Prostate gland (tissue), 2 donors: ENCODE measurements around the gene CD276. TPM values are rescaled to one million over a fixed set of nuclear protein-coding genes. Genes with fewer than 3 reads are reported as not detected.

Source experiments
- DNase-seq: peaks from one replicate; pipeline ENCODE4 v3.0.0-alpha.2; 2019; ENCODE audit warnings: low spot score
- H3K27ac ChIP-seq, 2 donors: fragments of 200-600 bp; sonication (generic); 2 replicates each; pipeline ENCODE4 v1.5.1; 2017 to 2019
- H3K27me3 ChIP-seq: fragments of 200-600 bp; sonication (generic); replicated peaks from 2 replicates; pipeline ENCODE4 v1.5.1; 2019; ENCODE audit not compliant: insufficient read depth
- H3K36me3 ChIP-seq, 2 donors: fragments of 200-600 bp; sonication (generic); 1 replicate in 1 of 2; 2 replicates in 1 of 2; pipeline versions ENCODE4 v1.5.1 to v1.8.1; 2017 to 2019
- H3K4me1 ChIP-seq: fragments of 200-600 bp; sonication (generic); replicated peaks from 2 replicates; pipeline ENCODE4 v1.5.1; 2019
- H3K4me3 ChIP-seq, 2 donors: fragments of 200-600 bp; sonication (generic); 2 replicates each; pipeline ENCODE4 v1.5.1; 2017 to 2019
- H3K9me3 ChIP-seq: fragments of 200-600 bp; sonication (generic); 2 replicates; pipeline ENCODE4 v1.5.1; 2017
- POLR2A ChIP-seq: fragments of 450-650 bp; IDR thresholded peaks from one replicate; pipeline ENCODE4 v1.6.1; 2016; ENCODE audit warnings: antibody characterized with exemption, mild to moderate bottlenecking
- POLR2AphosphoS5 ChIP-seq: sonication (generic); formaldehyde crosslinking; IDR thresholded peaks from one replicate; pipeline ENCODE4 v1.6.1; 2017; ENCODE audit warnings: antibody characterized with exemption
- WGBS: methylation state at CpG from one replicate; pipeline ENCODE4 v1.1.5; 2018; 5-methylcytosine and 5-hydroxymethylcytosine counted together
- intact Hi-C: fragments of 100-400 bp; cut with DNase I; formaldehyde crosslinking; loops from one replicate; pipeline ENCODE4 v1.14.2; 2022
- total RNA-seq, 2 donors: library from RNA; depleted of rRNA; stranded (reverse); fragments of >200 nt; gene quantifications; one replicate each; pipeline ENCODE4 v1.1.0, GENCODE V29; 2016
- TF ChIP-seq, protein P1 (sequence below), 4 experiments: fragments of 200-600 bp in 2 of 4; fragments of 450-650 bp in 2 of 4; sonication (generic) in 2 of 4; IDR thresholded peaks; 1 replicate in 3 of 4; 2 replicates in 1 of 4; pipeline ENCODE4 v1.5.1; 2016 to 2019; ENCODE audit warnings: antibody characterized with exemption in 4 of 4, mild to moderate bottlenecking in 2 of 4, moderate library complexity in 2 of 4

Gene CD276
- total RNA-seq, 2 donors from 2014 or later, result 75.0 to 91.3 TPM

DNA sequence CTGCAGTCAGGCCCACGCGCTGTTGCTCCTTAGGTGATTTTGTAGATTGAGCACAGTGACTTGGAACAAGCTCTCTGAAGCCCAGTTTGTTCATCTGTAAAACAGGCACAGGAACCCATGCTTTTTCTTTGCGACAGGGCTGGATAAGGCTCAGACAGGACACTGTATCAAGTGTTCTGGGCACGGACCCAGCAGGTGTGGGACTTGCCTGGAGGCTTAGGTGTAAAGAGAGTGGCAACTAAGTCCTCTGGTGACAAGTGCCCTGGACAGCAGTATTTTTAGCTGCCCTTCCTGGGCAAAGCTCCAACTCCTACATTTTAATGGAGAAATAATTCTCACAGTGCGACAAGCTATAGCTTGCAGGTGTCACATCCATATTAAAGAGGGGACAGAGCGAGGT, 32.2 kb downstream of the CD276 start:
- Histone ChIP-seq H3K4me1 (no peaks in the 10 kb centered on the region), H3K27ac (no peak overlapping the region), H3K27me3 (no peaks in the 10 kb centered on the region), H3K9me3 (no peaks in the 10 kb centered on the region), H3K4me3 (no peak overlapping the region), H3K36me3 (no peaks in the 10 kb centered on the region)
- DNase-seq, result peak; percentile 20
- intact Hi-C loops, result no loop called here
- TF ChIP-seq POLR2AphosphoS5 (no peak), POLR2A (no peak)
- TF ChIP-seq, protein P1, sequence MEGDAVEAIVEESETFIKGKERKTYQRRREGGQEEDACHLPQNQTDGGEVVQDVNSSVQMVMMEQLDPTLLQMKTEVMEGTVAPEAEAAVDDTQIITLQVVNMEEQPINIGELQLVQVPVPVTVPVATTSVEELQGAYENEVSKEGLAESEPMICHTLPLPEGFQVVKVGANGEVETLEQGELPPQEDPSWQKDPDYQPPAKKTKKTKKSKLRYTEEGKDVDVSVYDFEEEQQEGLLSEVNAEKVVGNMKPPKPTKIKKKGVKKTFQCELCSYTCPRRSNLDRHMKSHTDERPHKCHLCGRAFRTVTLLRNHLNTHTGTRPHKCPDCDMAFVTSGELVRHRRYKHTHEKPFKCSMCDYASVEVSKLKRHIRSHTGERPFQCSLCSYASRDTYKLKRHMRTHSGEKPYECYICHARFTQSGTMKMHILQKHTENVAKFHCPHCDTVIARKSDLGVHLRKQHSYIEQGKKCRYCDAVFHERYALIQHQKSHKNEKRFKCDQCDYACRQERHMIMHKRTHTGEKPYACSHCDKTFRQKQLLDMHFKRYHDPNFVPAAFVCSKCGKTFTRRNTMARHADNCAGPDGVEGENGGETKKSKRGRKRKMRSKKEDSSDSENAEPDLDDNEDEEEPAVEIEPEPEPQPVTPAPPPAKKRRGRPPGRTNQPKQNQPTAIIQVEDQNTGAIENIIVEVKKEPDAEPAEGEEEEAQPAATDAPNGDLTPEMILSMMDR (IDR thresholded peaks at IDR 0.05), result no peak
- WGBS, result 44% methylated on average over 6 of the region's 6 CpGs

DNA sequence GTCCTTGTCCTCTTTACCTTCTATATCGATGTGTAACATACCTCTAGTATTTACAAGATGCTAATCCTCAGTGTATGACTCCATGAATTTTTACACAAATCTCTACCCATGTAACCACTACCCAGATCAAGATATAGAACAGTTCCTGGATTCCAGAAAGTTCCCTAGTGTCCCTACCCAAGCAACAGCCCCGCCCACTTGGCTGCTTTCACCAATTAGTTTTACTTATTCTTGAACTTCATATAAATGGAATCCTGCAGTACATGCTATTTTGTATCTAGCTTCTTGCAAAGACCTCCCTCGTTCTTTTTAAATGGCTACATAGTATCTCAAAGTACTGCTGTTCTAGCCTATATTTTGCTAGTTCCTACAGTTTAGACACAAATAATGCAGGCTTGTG, 33.0 kb downstream of the CD276 start:
- WGBS, result 57% methylated on average over 3 of the region's 3 CpGs
- Histone ChIP-seq H3K27me3 (no peaks in the 10 kb centered on the region), H3K27ac (no peak overlapping the region), H3K4me3 (no peak overlapping the region), H3K36me3 (no peaks in the 10 kb centered on the region), H3K9me3 (no peaks in the 10 kb centered on the region), H3K4me1 (no peaks in the 10 kb centered on the region)
- DNase-seq, result no peak
- TF ChIP-seq POLR2A (no peak), POLR2AphosphoS5 (no peak)
- TF ChIP-seq, protein P1 (IDR thresholded peaks at IDR 0.05), result no peak
- intact Hi-C loops, result no loop called here

DNA sequence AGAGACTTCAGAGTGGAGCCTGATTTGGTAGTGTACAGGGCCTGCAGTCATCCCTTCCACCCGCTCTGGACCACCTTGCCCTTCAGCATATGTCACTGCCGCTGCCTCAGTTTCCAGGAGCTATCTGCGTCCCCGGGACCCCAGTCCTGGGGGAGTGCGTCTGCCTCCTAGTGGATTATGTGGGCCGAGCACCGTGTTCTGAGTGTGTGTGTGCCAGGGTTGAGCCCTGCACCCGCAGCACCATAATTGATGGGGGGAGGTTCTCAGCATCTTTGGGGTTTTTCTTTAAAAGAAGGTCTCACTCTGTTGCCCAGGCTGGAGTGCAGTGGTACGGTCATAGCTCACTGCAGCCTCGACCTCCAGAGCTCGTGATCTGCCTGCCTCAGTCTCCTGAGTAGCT, 33.6 kb downstream of the CD276 start:
- Histone ChIP-seq H3K4me1 (no peaks in the 10 kb centered on the region), H3K27ac (no peak overlapping the region), H3K4me3 (no peak overlapping the region), H3K27me3 (no peaks in the 10 kb centered on the region), H3K36me3 (no peaks in the 10 kb centered on the region), H3K9me3 (no peaks in the 10 kb centered on the region)
- DNase-seq, result no peak
- 61% methylated on average over 11 of the region's 11 CpGs for WGBS
- TF ChIP-seq, protein P1 (IDR thresholded peaks at IDR 0.05), result no peak
- TF ChIP-seq POLR2AphosphoS5 (no peak), POLR2A (no peak)
- intact Hi-C loops, result no loop called here

DNA sequence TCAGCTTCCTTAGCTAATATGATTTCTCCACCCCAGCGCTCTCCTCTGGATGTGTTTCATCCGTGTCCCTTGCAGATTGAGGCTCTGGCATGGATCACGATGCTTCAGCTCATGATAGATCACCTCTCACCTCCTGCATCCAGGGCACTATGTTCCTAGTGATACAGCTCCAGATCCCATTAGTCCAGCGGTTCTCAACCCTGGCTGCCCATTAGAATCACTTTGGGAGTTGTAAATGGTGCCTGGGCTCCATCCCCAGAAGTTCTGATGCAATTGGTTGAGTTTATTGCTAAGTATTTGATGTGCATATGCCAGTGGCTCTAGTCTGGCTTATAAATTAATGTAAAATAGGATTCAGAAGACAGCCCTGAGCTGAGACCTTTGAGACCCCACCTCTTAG, 34.5 kb downstream of the CD276 start:
- H3K9me3 ChIP-seq, result no peaks in the 10 kb centered on the region
- no peak overlapping the region for H3K4me3 ChIP-seq
- intact Hi-C loops, result no loop called here
- no peaks in the 10 kb centered on the region for H3K27me3 ChIP-seq
- H3K27ac ChIP-seq, result no peak overlapping the region
- no peak for DNase-seq
- WGBS, result 89% methylated on average over 4 of the region's 4 CpGs
- TF ChIP-seq POLR2AphosphoS5, result no peak
- TF ChIP-seq, protein P1 (IDR thresholded peaks at IDR 0.05), result no peak
- no peak for TF ChIP-seq POLR2A
- H3K4me1 ChIP-seq, result no peaks in the 10 kb centered on the region
- H3K36me3 ChIP-seq, result no peaks in the 10 kb centered on the region

DNA sequence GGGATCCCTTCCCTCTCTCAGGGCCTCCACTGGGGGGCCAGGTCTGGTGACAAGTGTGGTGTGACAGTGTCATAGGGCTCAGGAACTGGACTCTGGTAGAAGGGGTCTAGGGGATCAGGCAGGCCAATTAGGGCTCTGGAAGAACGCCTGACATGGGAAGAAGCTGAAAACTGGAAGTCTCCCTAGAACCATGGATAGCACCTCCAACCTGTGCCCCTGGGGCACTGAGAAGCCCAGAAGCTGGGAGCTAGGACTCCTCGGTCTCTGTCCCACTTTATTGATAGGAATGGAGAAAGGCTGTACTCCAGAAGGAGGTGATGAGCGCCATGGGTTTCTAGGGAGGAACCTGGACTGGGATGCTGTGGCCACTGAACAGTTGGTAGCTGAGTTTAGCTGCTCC, 38.2 kb downstream of the CD276 start:
- no peak overlapping the region for H3K4me3 ChIP-seq
- H3K27ac ChIP-seq, result no peak overlapping the region
- no peak for DNase-seq
- H3K9me3 ChIP-seq, result no peaks in the 10 kb centered on the region
- no peaks in the 10 kb centered on the region for H3K27me3 ChIP-seq
- no peaks in the 10 kb centered on the region for H3K36me3 ChIP-seq
- TF ChIP-seq POLR2AphosphoS5, result no peak
- TF ChIP-seq, protein P1 (IDR thresholded peaks at IDR 0.05), result no peak
- TF ChIP-seq POLR2A, result no peak
- no peaks in the 10 kb centered on the region for H3K4me1 ChIP-seq
- 96% methylated on average over 3 of the region's 3 CpGs for WGBS
- intact Hi-C loops, result no loop called here
